Measurements from ENCODE around the gene DDX54.

The DDX54 gene

GRCh38 chr12:113115455-113116126, 69.7 kb downstream of the DDX54 start:
- no peak for DNase-seq

- DNase-seq = no peak
Observed at GRCh38 chr12:113114447-113115178, 70.7 kb downstream of the DDX54 start.

DNA sequence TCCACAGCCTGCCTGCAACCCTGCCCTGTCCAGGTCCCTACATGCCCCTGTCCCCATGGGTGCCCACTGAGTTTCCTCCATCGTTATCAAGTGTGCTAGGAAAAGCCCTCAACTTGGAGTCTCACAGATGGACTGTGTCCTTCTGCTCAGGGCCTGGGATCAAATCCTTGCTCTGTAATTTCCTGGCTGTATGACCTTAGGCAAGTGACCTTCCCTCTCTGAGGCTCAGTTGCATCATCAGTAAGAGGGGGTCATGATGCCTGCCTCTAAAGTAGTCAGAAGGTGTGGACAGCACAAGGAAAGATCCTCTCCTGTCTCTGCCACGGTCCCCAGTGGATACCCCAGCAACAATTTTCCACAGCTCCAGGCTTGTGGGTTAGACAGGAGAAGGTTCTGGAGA, 71.9 kb downstream of the DDX54 start:
- DNase-seq = no peak

GRCh38 chr12:113112043-113112899, 73.0 kb downstream of the DDX54 start:
- no peak for DNase-seq

GRCh38 chr12:113111247-113111646, 74.0 kb downstream of the DDX54 start:
- DNase-seq = no peak

DNA sequence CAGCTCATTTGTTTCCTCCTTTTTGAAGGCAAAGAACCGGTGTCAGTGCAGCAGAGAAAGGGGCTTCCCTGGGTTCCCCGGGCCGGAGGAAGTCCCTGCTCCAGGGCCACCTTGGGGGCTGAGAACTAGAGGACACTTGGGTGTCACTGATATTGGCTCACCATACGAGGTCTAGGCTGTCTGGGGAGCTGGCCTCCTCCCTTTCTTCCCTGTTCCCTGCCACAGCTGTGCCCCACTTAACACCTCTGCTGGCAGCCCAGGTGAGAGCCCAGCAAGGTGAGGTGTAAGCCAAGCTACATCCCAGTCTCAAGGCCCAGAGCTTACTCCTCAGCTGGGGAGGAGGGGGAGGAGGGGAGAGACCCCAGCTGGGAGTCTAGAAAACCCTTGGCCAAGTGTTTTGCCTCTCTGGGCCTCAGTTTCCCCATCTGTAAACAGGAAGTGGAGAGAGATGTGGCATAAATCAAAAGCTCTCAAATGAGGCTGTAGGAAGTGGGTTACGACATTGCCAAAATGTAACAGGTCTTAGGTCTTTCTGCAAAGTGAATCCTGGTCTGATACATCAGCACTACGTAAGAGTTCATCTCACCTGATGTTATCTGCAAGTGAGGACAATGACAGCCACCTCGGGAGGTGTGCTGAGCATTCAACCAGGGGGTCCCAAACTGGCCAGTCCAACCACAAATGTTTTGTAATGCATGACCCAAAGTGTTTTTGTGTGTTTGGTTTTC, 75.2 kb downstream of the DDX54 start:
- DNase-seq = no peak

- no peak for DNase-seq
Observed at GRCh38 chr12:113109360-113109759, 75.9 kb downstream of the DDX54 start.

GRCh38 chr12:113108308-113108707, 77.0 kb downstream of the DDX54 start:
- no peak for DNase-seq

Measured in activated CD4-positive, alpha-beta T cell treated with anti-CD3 and anti-CD28 coated beads for 4 hours (primary cell).